Measurements from ENCODE around the gene OAS3.

OAS3 gene

DNA sequence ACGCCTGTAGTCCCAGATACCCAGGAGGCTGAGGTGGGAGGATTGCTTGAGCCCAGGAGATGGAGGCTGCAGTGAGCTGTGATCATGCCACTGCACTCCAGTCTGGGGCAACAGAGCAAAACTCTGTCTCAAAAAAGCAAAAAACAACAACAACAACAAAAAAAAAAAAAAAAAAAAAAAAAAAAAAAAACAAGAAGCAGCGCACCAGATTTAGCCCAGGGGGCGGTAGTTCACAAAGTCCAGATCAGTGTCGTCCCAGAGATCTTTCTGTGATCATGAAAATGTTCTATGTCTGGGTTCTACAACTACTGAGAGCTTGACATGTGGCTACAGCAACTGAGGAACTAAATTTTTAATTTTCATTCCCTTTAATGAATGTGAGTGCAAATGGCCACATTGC, 67.5 kb downstream of the OAS3 start:
- TF ChIP-seq, protein P1, sequence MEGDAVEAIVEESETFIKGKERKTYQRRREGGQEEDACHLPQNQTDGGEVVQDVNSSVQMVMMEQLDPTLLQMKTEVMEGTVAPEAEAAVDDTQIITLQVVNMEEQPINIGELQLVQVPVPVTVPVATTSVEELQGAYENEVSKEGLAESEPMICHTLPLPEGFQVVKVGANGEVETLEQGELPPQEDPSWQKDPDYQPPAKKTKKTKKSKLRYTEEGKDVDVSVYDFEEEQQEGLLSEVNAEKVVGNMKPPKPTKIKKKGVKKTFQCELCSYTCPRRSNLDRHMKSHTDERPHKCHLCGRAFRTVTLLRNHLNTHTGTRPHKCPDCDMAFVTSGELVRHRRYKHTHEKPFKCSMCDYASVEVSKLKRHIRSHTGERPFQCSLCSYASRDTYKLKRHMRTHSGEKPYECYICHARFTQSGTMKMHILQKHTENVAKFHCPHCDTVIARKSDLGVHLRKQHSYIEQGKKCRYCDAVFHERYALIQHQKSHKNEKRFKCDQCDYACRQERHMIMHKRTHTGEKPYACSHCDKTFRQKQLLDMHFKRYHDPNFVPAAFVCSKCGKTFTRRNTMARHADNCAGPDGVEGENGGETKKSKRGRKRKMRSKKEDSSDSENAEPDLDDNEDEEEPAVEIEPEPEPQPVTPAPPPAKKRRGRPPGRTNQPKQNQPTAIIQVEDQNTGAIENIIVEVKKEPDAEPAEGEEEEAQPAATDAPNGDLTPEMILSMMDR (IDR thresholded peaks at IDR 0.05) = peak; percentile 23; the same call in 1 of the 2 replicates

DNA sequence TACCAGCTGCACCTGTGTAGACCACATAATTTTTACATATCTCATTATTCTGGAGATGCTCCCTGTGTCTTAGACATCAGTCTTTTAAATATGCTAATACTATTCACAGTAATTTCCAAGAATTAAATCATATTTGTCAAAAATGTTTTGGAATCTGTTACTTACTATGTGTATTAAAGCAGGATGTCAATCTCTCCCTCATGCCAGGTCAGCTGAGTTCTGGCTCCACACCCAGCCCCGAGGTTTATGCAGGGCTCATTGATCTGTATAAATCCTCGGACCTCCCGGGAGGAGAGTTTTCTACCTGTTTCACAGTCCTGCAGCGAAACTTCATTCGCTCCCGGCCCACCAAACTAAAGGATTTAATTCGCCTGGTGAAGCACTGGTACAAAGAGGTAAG, 67.9 kb downstream of the OAS3 start:
- TF ChIP-seq, protein P1 (IDR thresholded peaks at IDR 0.05) = no peak

DNA sequence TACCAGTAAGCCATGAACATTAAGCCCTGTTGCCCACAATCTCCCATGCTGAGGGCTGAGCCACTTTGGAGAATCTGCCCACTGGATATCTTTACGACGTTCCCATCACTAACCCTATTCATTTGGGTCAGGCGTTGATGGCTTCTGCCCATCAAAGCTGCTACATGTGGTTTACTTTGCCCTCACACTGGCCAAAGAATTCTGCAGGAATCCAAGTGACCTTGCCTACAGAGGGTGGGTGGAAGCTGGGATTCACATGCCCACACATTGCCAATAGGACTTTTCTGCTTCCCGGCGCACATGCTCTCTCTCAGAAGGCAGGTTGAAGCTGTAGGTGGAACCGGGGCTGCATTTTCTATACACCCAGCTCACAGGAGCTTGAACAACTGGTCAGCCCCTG, 68.4 kb downstream of the OAS3 start:
- TF ChIP-seq, protein P1 (IDR thresholded peaks at IDR 0.05) = no peak

DNA sequence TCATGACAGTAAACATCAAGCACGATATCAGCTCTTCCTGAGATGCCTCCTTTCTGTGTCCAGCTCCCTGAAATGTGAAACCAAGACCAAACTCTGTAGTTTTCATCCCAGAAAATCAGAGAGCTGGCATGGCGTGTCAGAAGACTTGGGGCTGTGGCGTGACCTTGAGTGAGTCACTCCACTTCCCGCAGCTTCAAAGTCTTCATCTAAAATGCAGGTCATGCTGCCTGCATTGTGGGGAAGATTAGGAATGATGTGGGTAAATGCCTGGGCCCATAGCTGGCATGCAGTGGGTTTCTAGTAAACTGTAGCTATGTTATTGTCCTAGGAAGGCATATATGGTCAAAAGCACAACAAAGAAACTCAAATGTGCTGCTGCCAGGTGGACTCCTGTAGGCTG, 68.9 kb downstream of the OAS3 start:
- TF ChIP-seq, protein P1 (IDR thresholded peaks at IDR 0.05) = no peak

DNA sequence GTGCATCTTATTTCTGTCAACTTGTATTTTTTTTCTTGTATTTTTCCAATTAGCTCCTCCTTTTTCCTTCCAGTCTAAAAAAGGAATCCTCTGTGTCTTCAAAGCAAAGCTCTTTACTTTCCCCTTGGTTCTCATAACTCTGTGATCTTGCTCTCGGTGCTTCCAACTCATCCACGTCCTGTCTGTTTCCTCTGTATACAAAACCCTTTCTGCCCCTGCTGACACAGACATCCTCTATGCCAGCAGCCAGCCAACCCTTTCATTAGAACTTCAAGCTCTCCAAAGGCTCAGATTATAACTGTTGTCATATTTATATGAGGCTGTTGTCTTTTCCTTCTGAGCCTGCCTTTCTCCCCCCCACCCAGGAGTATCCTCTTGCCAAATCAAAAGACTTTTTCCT, 72.4 kb downstream of the OAS3 start:
- TF ChIP-seq, protein P1 (IDR thresholded peaks at IDR 0.05) = no peak

DNA sequence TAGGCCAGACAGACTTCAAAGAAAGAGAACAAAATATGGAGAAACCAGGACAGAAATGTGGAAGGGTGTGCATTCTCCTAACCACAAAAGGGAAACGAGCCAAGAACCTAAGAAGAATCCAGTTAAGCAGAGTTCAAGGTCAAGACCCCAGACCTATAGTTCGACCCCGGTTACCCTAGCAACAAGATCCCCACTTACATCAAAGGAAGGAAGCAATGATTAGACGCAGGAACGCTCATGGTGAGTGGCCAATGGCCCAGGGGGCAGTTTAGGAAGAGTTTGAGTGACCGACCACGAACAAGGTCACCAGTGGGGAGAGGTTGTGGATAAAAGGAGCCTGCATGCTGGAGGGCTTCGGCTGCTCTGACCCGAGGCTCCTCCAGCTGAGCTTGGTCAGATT, 76.3 kb downstream of the OAS3 start:
- TF ChIP-seq, protein P1 (IDR thresholded peaks at IDR 0.05) = no peak

DNA sequence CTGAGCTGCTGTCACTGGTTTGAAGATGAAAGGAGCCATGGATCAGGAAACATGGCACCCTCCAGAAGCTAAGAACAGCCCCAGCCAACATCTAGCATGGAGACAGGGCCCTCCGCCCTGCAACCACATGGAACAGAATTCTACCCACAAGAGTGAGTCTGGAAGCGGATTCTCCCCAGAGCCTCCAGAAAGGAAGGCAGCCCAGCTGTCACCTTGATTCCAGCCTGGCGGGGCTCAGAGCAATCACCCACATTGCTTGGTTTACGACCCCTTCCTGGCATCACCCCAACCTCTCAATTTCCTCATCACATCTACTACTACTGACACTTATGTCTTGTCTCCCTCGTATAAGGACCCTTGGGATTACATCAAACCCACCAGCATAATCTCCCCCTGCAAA, 78.5 kb downstream of the OAS3 start:
- TF ChIP-seq, protein P1 (IDR thresholded peaks at IDR 0.05) = no peak

DNA sequence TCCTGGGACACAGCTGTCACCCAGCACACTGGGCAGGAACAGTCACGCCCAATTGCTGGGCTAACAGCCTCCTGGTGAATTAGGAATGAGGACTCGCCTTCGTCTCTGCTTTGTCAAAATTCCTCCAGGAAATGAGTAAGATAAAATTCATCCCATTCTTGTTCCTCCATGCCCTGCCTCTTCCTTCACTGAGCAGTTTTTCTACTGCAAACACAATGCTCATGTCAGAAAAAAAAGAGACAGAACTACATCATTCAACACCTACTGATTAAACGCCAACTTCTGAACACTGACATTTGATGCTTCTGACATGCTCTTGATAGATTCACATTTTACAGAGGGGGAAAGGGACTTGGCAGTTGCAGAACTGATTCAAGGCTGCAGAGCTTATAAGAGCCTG, 80.8 kb downstream of the OAS3 start:
- TF ChIP-seq, protein P1 (IDR thresholded peaks at IDR 0.05) = no peak
